Neural progenitor cell (in vitro differentiated cells): ENCODE results near the gene TMEM108.

ENCODE experiments used
- CTCF ChIP-seq: fragments of 200-600 bp; sonication (generic); IDR thresholded peaks from 2 replicates; pipeline ENCODE4 v1.5.1; 2017; ENCODE audit warnings: antibody characterized with exemption, mild to moderate bottlenecking
- EZH2phosphoT487 ChIP-seq: fragments of 200-600 bp; sonication (generic); IDR thresholded peaks from 2 replicates; pipeline ENCODE4 v1.6.1; 2017; ENCODE audit warnings: antibody characterized with exemption

GRCh38 chr3:133300102-133300501 is 261.9 kb downstream of the TMEM108 start:
- TF ChIP-seq CTCF (no peak), EZH2phosphoT487 (no peak)
